ENCODE results near the gene POLE2.
"Not testable (repeated sequence)": the region's sequence is repeated elsewhere in the genome, so short reads cannot be mapped to it uniquely, and the experiment has no call there.

The POLE2 gene, protein sequence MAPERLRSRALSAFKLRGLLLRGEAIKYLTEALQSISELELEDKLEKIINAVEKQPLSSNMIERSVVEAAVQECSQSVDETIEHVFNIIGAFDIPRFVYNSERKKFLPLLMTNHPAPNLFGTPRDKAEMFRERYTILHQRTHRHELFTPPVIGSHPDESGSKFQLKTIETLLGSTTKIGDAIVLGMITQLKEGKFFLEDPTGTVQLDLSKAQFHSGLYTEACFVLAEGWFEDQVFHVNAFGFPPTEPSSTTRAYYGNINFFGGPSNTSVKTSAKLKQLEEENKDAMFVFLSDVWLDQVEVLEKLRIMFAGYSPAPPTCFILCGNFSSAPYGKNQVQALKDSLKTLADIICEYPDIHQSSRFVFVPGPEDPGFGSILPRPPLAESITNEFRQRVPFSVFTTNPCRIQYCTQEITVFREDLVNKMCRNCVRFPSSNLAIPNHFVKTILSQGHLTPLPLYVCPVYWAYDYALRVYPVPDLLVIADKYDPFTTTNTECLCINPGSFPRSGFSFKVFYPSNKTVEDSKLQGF

DNA sequence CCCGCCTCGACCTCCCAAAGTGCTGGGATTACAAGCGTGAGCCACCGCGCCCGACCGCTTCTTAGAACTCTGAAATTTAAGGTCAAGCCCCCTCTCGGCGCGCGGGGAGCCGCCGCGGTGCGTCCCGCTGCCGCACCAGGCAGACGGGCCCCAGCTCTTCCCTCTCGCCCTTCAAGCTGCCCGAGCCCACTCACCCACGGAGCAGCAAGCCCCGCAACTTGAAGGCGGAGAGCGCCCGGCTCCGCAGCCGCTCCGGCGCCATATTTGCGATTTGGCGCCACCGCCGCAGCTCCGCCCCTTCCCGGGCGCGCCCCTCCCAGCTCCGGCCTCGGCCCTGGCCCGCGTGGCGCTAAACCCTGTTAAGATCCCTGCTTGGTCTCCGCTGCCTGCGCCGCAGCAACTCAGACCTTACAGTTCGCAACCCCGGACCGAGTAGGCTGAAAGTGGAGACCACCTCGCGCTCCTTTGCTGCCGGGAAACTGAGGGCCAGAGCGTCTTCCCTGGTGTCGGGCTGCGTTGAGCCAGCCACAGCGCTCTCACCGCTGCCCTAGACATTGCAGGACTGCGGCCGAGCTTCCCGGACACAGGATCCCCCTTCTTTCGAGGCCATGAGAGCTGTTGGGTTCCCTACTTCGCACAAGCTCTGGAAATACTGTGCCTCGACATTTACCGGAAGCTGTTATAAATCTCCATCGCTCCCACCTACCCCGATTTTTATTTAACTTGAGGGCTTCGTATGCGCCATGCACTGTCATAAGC, at the start of gene POLE2:
POLE2 (minus strand) TSS at position 273 of the 759 bp plus-strand sequence; CDS start at position 262, 11 bp downstream.
- peak; percentile 42 to 56 for DNase-seq (ENCODE audit: low read depth in 2 of 2)

DNA sequence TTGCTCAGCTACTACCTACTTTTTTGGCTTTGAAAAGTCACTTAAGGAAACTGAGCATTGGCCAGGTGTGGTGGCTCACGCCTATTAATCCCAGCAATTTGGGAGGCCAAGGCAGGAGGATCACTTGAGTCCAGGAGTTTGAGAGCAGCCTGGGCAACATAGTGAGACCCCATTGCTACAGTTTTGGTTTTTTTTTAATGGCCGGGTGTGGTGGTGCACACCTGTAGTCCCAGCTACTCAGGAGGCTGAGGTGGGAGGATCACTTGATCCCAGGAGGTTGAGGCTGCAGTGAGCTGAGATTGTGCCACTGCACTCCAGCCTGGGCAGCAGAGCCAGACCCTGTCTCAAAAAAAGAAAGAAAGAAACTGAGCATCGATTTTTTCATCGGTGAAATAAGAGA, 47.7 kb upstream of the POLE2 start:
- DNase-seq (ENCODE audit: low read depth in 2 of 2), result not testable (repeated sequence)

DNA sequence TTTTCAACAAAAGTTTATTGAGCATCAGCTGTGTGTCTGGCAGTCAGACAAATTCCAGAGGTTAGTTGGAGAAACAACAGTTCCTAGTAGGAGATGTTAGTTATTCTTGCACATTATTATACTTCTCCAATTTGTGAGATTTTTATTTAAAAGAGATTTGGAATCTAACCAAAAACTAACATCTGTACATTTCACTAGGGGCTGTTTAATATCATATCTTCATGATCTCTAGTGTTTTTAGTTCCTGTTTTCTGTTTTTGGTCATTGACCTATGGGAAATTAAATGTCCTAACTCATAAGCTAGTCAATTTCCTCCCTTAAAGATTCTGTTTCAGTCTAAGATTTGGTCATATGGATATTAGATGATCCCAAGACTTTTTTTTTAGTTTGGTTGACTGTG, 45.8 kb upstream of the POLE2 start:
- DNase-seq (ENCODE audit: low read depth in 2 of 2), result no peak

DNA sequence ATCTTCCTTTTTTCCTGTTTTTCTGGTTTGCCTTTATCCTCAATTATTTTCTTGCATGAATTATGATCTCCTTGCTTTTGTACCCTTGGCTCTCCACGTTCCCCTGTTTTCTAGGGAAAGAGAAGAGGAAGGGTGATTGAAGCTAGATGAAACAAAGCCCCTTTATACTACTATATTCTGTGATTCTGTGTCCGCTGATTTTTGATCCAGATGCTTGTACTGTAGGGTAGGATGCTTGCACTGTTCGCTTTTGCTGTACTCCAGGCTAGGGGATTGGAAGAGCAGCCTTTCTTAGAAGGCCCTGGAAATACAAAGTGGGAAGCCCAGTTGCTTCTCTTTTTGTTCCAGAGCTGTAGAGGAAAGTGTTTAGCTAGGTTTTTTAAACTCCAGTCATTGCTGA, 44.9 kb upstream of the POLE2 start:
- no peak for DNase-seq (ENCODE audit: low read depth in 2 of 2)

DNA sequence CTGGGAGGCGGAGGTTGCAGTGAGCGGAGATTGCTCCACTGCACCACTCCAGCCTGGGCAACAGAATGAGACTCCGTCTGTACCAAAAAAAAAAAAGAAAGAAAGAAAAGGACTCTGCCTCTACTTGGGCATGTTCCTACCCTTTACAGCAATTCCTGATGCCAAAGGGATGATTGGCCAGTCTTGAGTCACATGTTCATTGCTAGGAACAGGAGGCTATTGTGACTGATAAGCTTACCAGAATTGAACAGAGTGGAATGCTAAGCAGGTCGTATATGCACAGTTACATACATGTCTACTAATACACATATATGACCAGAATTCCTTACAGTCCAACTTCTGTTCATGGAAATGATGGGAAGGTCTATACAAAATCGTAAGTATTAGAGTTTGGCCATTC, 39.2 kb upstream of the POLE2 start:
- DNase-seq (ENCODE audit: low read depth in 2 of 2), result no peak

DNA sequence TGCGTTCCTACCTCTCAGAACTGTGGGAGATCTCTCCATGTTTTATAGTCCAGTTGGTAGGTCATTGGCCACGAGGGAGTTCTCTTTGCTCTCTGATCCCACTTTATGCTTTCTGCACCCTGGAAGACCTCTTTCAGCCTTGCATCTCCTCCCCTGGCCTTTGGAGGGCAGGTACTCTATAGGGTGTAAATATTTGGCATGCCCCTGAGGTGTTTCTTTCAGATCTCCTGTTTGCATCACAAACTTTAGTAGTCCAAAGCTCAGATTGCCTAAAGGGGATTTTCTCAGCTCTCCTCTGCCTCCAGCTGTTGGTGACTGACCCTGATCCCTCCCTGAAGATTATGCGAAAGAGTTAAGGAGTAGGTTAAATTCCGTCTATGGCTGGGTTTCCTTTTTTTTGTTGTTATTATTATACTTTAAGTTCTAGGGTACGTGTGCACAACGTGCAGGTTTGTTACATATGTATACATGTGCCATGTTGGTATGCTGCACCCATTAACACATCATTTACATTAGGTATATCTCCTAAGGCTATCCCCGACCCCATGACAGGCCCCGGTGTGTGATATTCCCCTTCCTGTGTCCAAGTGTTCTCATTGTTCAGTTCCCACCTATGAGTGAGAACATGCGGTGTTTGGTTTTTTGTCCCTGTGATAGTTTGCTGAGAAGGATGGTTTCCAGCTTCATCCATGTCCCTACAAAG, 33.9 kb upstream of the POLE2 start:
- not testable (repeated sequence) for DNase-seq (ENCODE audit: low read depth in 2 of 2)

DNA sequence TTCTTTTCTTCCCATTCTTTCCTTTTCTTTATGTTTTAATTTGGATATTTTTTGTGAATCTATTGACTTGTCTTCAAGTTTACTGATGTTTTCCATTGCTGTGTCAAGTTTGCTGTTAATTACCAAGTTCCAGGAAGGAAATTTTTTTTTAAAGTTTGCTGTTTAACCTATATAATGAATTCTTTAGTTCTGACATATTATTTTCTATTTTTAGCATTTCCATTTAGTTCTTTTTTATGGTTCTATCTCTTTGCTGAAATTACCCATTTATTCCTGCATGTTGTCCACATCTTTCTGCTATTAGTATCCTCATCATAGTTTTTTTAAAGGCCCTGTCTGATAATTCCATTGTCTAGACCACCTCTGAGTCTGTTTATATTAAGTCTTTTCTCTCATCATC, 32.7 kb upstream of the POLE2 start:
- DNase-seq (ENCODE audit: low read depth in 2 of 2), result no peak

DNA sequence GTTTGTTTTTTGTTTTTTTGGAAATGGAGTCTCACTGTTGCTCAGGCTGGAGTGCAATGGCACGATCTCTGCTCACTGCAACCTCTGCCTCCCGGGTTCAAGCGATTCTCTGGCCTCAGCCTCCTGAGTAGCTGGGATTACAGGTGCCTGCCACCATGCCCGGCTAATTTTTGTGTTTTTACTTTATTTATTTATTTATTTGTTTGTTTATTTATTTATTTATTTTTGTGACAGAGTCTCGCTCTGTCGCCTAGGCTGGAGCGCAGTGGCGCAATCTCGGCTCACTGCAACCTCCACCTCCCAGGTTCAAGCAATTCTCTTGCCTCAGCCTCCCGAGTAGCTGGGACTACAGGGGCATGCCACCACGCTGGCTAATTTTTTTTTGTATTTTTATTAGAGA, 23.0 kb upstream of the POLE2 start:
- not testable (repeated sequence) for DNase-seq (ENCODE audit: low read depth in 2 of 2)

DNA sequence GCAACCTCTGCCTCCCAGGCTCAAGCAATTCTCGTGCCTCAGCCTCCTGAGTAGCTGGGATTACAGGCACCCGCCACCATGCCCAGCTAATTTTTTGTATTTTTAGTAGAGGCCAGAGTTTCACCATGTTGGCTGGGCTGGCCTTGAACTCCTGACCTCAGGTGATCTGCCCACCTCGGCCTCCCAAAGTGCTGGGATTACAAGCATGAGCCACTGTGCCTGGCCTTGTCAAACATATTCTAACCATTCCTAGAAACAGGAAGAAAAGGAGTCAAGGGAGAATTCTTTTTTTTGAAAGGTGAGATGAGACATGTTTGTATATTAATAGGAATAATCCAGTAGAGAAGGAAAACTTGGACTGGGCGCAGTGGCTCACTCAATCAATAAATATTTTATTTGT, 16.5 kb upstream of the POLE2 start:
- DNase-seq (ENCODE audit: low read depth in 2 of 2), result not testable (repeated sequence)

DNA sequence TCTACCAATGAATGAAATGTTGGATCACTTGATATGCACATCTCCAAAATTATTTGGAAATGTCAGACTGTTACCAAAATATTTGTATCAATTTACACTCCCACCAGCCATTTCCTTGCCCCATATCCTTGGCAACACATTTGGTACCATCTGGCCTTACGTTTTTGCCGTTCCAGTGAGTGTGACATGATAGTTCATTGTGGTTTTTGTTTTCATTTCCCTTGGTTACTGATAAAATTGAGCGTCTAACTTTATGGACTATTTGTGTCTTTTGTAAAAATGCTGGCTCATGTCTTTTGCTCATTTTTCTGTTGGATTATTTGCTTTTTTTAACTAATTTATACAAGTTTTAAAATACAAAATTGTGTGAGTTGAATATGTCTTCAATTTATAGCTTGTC, 16.0 kb upstream of the POLE2 start:
- DNase-seq (ENCODE audit: low read depth in 2 of 2), result no peak

DNA sequence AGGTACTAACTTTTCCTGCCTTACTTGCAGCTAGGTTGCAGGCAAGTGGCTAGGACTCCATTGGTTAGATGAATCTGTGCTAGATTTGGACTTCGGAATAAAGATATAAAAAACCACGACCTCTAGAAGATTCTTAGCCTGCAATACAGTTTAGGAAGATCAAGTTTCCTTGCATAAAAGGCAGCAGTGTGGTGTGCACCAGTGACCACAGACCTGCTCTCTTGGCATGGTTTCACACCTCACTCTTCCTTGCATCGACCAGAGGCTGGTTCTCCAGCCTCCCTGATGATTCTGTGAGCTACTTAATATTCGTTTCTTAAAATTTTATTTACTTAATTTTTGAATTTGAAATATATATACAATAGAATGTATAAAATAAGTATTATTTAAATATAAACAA, 14.7 kb upstream of the POLE2 start:
- DNase-seq (ENCODE audit: low read depth in 2 of 2), result no peak

DNA sequence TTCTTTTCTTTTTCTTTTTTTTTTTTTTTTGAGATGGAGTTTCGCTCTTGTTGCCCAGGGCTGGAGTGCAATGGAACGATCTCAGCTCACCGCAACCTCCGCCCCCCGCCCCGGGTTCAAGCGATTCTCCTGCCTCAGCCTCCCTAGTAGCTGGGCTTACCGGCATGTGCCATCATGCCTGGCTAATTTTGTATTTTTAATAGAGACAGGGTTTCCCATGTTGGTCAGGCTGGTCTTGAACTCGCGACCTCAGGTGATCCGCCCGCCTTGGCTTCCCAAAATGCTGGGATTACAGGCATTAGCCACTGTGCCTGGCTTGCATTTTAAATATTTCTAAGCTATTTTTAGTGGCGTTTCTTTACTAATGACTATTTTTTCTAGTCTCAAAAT, 5.7 kb upstream of the POLE2 start:
- not testable (repeated sequence) for DNase-seq (ENCODE audit: low read depth in 2 of 2)

DNA sequence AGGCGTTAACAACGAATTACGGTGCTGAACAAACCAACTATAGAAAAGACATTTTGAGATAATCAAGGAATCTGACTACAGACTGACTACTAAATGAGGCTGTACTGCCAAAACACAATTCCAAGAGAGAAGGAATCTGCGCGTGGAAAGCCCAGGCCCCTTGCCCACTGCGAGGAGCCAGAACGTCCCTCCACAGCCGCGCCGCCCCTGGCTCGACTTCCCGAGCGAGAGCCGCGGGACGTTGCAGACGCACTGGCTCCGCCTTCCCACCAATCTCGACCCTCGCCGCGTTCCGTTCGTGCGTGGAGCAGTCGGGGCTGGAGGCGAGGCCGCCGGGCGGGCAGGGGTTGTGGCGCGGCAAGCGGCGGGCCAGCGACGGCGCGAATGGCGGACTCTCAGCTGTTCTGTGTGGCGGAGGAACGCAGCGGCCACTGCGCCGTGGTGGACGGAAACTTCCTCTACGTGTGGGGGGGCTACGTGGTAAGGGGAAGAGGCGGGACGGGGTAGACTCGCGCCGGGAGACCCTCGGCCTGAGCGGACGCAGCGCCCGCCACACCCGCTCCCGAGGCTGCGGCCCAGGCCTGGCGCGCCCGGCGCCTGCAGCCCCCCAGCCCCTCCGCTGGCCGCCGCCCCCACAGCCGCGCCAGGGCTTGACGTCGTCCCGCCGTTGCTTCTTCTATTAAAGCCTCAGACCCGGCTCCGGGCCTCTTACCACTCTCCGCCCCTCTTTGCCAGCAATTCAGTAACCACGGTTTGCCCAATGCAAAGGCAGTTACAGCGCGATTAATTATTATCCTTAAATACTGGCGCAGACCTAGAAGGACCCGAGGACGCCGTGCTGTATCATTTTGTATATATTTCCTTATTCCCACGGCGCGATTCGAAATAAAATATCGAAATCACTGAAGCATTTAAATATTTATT, 5.1 kb upstream of the POLE2 start, which contains the start of gene KLHDC1:
KLHDC1 (plus strand) TSS at position 310 of the 924 bp plus-strand sequence; CDS start at position 385, 75 bp downstream.
- peak; percentile 56 to 66 for DNase-seq (ENCODE audit: low read depth in 2 of 2)

DNA sequence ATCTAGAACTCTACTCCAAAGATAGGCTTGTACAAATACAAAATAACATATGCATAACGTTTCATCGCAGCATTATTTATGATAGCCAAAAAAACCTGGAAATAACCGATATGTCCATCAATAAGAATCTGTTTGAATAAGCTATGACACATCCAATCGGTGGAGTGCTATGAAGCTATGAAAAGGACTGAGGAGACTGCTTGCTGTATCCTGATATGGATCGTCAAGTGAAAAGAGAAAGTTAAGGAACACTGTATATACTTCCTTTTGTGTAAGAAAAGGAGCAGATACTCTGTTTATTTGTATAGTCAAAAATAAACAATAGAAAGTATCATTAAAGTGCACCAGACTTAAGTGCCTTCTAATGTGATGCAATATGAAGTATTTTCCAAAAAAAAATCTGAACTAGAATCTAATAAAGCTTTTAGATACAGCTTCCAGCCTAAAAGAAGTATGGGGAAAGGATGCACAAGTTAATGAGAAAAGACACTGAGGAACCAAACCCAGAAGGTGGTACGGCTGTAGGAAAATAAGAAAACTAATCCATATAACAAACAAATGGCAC, 4.3 kb upstream of the POLE2 start:
- DNase-seq (ENCODE audit: low read depth in 2 of 2), result no peak

DNA sequence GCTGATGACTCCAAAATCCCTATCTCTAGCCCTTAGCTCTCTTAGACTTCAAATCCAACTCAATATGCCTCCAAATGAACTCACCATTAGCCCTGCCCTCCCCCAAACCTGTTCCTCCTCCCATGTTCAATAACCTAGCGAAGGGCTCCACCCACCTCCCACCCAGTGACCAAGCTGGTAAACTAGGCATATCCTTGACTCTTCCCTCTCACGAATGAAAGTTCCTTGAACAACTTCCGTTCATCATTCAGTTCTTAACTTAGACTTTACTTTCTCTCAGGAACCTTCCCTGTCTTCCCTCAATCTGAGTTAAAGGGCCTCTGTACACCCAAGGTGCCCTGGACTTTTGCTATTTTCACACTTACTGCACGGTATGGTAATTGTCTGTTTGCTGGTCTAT, 3.0 kb upstream of the POLE2 start:
- no peak for DNase-seq (ENCODE audit: low read depth in 2 of 2)

DNA sequence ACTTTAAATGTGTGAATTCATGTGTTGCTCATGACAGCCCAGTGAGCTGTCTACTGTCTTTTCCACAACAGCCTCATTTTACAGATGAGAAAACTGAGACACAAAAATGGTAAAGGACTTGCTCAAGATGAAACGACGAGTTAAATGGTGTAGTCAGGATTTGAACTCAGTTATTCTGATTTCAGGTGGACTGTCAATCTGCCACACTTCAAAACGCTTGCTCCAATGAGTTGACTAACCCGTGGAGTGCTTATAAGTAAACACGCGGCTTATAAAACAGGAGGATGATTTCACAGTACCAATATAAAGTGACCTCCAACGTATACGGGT, 652 bp upstream of the POLE2 start:
- no peak for DNase-seq (ENCODE audit: low read depth in 2 of 2)

DNA sequence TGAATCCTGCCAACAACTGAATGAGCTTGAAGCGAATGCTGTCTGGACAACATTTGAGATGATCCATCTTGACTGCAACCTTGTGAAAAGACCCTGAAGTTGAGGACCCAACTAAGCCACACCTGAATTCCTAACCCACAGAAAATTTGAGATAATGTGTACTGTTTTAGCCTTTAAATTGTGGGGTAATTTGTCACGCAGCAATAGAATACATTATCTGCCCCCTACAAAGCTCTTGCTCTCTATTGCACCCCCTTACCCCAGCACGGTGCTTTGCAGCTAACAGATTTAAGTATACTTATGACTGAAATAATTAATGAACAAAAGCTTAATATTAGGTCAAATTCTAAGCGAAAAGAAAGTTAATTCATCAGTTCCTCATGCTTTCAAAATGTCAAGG, 1.6 kb downstream of the POLE2 start:
- no peak for DNase-seq (ENCODE audit: low read depth in 2 of 2)

DNA sequence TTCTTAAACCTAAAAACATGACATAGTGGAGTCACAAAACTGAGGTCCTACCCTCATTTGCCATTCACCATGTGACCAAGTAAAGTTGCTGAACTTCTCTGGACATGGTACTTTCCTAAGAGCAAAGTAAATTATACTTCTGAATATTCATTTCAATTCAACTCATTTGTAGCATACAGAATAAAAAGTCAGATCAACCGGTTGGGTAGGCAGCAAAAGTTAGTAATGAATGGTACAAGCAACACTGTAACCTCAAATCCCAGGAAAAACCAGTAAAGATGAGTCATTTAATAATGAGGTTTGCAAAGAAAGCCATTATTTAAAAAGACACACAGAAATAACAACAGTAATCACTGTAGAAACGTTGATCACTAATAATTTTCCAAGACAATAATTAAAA, 8.7 kb downstream of the POLE2 start:
- DNase-seq (ENCODE audit: low read depth in 2 of 2), result no peak

DNA sequence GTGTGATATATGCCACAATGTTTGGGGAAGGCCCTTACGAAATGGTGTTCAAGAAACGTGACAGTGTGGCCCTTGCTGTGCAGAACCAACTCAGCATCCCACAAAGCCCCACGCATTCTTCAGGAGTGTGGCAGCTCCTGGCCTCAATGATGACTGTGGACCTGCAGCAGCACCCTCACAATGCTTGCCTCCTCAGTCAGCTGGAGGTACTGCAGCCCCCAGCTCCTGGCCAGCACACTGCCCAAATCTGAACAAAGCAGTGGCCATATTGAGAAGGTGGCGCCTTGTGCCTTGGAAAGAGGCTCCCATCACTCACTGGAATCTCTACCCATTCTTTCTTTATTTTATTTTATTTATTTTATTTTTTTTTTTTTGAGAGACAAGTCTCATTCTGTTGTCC, 10.4 kb downstream of the POLE2 start:
- DNase-seq (ENCODE audit: low read depth in 2 of 2), result no peak

DNA sequence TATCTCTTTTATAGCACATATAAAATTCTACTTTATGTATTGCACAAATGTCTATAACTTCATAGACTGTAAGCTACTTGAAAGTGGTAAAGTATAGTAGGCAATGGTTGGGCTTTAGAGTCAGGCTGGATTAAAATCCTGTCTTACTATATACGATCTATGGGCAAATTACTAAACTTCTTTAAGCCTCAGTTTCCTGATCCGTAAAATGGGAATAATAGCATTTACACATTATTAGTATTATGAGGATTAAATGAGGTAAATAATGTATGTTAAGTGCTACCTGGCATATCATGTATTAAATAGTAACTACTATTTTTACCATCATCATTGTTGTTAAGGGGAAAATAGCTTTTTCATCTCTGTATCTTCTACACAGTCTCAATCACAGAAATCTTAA, 14.4 kb downstream of the POLE2 start:
- DNase-seq (ENCODE audit: low read depth in 2 of 2), result no peak

DNA sequence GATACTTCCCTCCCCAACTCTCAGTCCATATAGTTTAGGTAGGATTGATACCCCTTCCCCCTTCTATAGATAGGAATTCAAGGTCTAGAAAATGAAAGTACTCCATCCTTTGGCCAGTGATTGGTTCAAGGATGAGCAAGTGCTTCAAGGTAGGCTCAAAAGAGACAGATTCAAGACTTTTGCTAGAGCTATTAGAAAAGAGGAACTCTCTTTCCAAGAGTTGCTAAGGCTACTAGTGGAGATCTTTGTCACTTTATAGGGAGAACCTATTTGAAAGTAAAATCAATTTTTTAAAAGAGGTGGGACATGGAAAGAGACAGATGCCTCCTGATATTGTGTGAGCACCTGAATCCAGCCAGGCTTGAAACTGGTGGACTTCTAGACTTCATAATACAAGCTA, 17.5 kb downstream of the POLE2 start:
- DNase-seq (ENCODE audit: low read depth in 2 of 2), result no peak
